Measurements from ENCODE around the gene C1QTNF2. TPM values are rescaled to one million over a fixed set of nuclear protein-coding genes. Genes with fewer than 3 reads are reported as not detected.

The C1QTNF2 gene
- total RNA-seq (1 to 10 TPM in 2 of 7 donors, under 1 TPM in 4, not detected in 1; 0.25 to 3.7 (median 0.64) TPM), polyA plus RNA-seq (1 to 10 TPM; 1.7 to 2.6 TPM)
- long read RNA-seq, donor 1, partial matches to known transcripts: 0 of 4 reads
- long read RNA-seq, donor 1, other reads (novel, unspliced or antisense): 0 of 4 reads
- long read RNA-seq, donor 2: 0 reads
- long read RNA-seq, donor 3, partial matches to known transcripts: 0 of 1 reads
- long read RNA-seq, donor 3, other reads (novel, unspliced or antisense): 0 of 1 reads

GRCh38 chr5:160369990-160370712 is at the start of gene C1QTNF2:
TSS of gene C1QTNF2 (minus strand) at chr5:160370626. CDS start at chr5:160355011, 15,615 bp downstream.
- peak; percentile 59 to 77 (median 68) for DNase-seq
- Histone ChIP-seq H3K9me3 (no peaks in the 10 kb centered on the region), H3K4me1 (ENCODE audit: insufficient read depth) (no peaks in the 10 kb centered on the region), H3K27me3 (no peaks in the 10 kb centered on the region), H3K36me3 (no peaks in the 10 kb centered on the region), H3K4me3 (peak within 1 kb of the TSS; percentile 53), H3K27ac (peak within 1 kb of the TSS; percentile 11 to 36)
- 2 to 3% (median 2%) methylated on average over 43 to 45 of the region's 45 CpGs for WGBS, 3 donors
- TF ChIP-seq EP300 (IDR thresholded peaks at IDR 0.05) (no peak), CTCF (IDR thresholded peaks at IDR 0.05) (no peak), POLR2A (IDR thresholded peaks at IDR 0.05) (no peak)
- intact Hi-C loops (cut with DNase I): no loop called here

GRCh38 chr5:160420331-160420610 is 49.8 kb upstream of the C1QTNF2 start:
- Histone ChIP-seq H3K9me3 (no peaks in the 10 kb centered on the region), H3K4me1 (ENCODE audit: insufficient read depth) (peaks cover 10% of the 10 kb centered on the region), H3K27ac (no peak overlapping the region), H3K27me3 (no peaks in the 10 kb centered on the region), H3K4me3 (no peak overlapping the region), H3K36me3 (no peaks in the 10 kb centered on the region)
- TF ChIP-seq POLR2A (IDR thresholded peaks at IDR 0.05) (no peak), CTCF (IDR thresholded peaks at IDR 0.05) (no peak), EP300 (IDR thresholded peaks at IDR 0.05) (no peak)
- intact Hi-C loops (cut with DNase I): no loop called here
- DNase-seq: no peak

GRCh38 chr5:160419458-160420330 is 49.3 kb upstream of the C1QTNF2 start:
- DNase-seq: no peak
- Histone ChIP-seq H3K9me3 (no peaks in the 10 kb centered on the region), H3K36me3 (no peaks in the 10 kb centered on the region), H3K27me3 (no peaks in the 10 kb centered on the region), H3K27ac (peak overlapping the region; percentile 23 to 76), H3K4me3 (peak overlapping the region; percentile 96), H3K4me1 (ENCODE audit: insufficient read depth) (peaks cover 11% of the 10 kb centered on the region)
- TF ChIP-seq CTCF (IDR thresholded peaks at IDR 0.05) (no peak), EP300 (IDR thresholded peaks at IDR 0.05) (no peak), POLR2A (IDR thresholded peaks at IDR 0.05) (no peak)
- intact Hi-C loops (cut with DNase I): no loop called here
- 32 to 37% (median 34%) methylated on average over 11 of the region's 11 CpGs for WGBS, 3 donors

GRCh38 chr5:160418561-160419457 is 48.4 kb upstream of the C1QTNF2 start, which contains the start of gene SLU7:
TSS of gene SLU7 (minus strand) at chr5:160419081. CDS start at chr5:160415294, 3,787 bp downstream.
- Histone ChIP-seq H3K4me1 (ENCODE audit: insufficient read depth) (peaks cover 11% of the 10 kb centered on the region), H3K4me3 (peak within 1 kb of the TSS; percentile 96), H3K27me3 (no peaks in the 10 kb centered on the region), H3K9me3 (no peaks in the 10 kb centered on the region), H3K27ac (peak within 1 kb of the TSS; percentile 23 to 76), H3K36me3 (no peaks in the 10 kb centered on the region)
- 0 to 1% (median 1%) methylated on average over 48 of the region's 48 CpGs for WGBS, 3 donors
- intact Hi-C loops (cut with DNase I): no loop called here
- peak; percentile 93 to 96 (median 96) for DNase-seq
- TF ChIP-seq EP300 (IDR thresholded peaks at IDR 0.05) (peak; percentile 7), POLR2A (IDR thresholded peaks at IDR 0.05) (peak; percentile 81), CTCF (IDR thresholded peaks at IDR 0.05) (no peak)
